DMS114 treated with DMSO at 0.1 percent for 48 hours (cell line): ENCODE measurements around the gene CEP72.

Experiments
- DNase-seq: peaks from one replicate; lab custom pipeline; 2025; ENCODE audit not compliant: unreplicated experiment; lab: John Stamatoyannopoulos, UW

The CEP72 gene

DNA sequence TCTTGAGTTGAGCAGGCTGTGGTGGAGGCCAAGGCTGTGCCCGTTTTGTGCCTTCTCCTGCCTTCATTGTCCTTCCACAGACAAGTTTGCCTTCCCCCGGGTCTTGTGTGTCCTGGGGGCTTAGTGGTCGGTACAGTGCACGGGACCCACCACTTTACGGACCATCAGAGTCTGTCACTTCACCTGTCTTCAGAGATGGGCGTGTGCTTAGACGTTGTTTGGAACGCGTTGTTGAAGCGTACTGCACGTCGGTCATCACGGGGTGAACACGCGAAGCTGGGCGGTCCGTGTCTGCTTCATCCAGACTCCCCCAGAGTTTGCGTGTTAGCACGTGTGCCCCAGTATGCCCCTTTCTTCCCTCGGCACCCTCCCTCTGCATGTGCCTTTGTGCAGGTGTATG, 24.8 kb downstream of the CEP72 start:
- DNase-seq = no peak

GRCh38 chr5:637581-638450, 25.7 kb downstream of the CEP72 start:
- no peak for DNase-seq

DNA sequence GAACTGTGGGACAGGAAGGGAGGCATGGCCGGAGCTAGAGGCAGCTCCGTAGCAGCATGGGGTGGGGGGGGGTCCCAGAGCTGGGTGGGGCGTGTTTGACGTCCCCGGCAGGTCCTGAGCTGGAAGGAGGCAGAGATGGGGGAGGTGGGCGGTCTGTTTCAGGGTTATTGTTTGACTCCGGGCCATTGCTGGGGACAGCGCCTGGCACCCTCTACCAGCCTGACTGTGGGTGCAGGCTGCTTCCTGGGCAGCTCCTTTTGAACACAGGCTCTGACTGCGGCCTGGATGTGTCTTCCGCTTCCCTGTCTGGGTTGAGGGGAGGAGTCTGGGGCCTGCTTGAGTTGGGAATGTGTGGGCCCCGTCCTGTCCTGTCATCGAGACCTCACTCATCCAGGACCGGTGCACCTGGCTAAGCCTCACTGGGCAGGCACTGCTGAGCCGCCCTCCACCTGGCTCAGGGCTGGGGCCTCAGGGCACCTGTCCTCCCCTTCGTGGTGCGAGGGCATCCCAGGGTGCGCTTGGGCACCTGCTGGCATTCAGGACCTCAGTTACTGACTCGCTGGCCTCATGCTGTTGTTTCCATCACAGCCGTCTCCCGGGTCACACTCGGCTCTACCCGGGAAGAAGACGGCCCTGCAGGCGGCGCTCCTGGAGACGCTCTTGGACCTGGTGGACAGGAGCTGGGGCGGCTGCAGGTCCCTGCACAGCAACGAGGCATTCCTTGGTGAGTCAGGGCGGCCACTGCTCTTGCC, 26.5 kb downstream of the CEP72 start:
- no peak for DNase-seq

DNA sequence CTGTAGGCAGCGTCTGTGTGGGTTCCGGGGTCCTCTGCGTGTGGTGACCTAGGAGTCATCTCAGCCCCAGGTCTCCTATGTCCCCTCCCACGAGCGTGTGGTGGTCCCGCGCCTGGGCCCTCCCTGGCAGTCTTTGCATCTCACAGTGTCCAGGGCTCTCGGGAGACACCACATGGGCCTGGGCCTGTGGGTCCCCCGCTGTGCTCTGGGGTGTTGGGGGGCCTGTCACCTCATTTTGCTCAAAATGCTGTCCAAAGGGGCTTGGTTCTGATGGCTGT, 27.1 kb downstream of the CEP72 start:
- no peak for DNase-seq

- no peak for DNase-seq
Measured at GRCh38 chr5:639584-640213, 27.6 kb downstream of the CEP72 start.

DNA sequence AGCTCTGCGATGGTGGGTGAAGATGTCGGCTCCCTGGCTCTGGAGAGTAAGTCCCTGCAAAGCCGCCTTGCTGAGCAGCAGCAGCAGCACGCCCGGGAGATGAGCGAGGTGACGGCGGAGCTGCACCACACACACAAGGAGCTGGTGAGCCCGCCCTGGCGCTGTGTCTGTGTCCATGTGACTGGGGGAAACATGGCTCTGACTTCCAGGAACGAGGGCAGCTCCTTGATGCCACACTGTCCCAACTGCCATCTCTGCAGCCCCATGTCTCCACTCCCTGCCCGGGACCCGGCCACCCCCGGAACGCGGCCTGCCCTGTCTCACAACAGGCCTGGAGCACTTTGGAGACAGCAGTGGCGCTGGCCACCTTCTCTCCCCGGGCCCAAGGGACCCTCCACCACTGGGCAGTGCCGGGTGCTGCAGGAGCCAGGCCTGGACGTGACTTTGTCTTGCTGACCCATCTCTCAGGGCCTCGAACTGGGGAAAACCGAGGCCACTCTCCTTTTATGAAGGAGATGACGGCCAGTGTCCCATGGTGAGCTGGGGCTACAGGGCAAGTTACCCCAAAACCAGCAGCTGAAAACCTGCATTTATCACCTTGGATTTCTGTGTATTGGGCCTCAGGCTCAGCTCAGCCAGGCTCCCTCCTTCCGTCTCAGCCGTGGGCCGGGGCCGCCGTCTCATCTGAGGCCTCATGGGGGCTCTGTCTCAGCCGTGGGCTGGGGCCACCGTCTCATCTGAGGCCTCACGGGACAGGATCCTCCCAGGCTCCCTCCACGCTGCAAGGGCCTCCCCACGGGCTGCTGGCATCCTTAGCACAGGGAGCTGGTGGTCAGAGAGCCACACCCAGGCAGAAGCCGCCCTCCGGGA, 28.6 kb downstream of the CEP72 start:
- no peak for DNase-seq

DNA sequence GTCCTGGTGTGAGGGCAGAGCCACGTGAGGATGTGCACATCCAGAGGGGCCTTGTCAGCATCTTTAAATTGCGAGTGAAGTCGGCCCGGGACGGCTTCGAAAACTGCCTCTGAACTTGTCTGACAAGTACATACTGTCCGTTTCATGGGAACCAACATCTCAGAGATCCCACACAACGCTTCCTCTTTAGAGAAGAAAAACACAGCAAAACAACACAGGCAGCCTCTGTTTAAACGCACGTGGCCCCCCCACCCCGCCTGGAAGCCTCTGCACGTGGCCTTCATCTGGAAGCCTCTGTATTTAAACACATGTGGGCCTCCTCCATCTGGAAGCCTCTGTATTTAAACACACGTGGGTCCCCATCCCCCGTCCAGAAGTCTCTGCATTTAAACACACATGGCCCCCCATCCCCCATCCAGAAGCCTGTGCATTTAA, 29.2 kb downstream of the CEP72 start:
- no peak for DNase-seq

DNA sequence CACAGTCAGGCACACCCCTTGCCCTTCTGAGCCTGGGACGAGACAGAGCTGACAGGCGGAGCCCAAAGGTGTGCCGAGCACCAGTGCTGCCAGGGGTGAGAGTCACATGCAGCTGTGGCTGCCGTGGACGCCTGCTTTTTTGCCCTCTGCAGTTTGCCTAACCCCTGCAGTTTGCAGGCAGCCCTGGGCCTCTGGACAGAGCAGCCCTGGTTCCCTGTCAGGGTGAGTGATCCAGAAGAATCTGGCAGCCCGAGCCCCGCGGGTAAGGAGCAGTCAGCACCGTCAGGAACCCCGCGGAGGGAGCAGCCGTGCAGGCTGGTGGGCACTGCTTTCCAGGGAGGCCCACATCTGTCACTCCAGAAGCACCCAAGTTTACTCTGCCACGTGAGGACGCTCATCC, 30.3 kb downstream of the CEP72 start:
- no peak for DNase-seq

GRCh38 chr5:643351-643801, 31.2 kb downstream of the CEP72 start:
- DNase-seq = no peak

GRCh38 chr5:643811-644271, 31.7 kb downstream of the CEP72 start:
- DNase-seq = no peak

DNA sequence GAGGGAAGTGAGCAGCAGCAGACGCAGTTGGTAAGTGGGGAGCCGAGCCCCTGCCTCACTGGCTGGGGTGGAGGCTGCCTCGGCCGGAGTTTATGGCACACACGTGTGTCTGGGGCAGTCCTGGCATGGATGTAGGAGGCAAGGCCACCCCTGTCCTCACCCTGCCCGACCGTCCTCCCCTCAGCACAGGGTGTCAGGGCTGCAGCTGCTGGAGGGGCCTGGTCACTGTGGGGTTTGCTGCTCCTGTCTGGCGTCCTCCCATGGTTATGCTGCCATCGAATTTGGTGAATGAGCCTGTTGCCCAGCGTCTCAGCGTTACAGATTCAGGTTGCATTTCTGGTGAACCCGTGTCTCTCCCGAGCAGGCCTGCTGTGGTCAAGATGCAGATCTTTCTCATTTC, 32.4 kb downstream of the CEP72 start:
- DNase-seq = no peak

- no peak for DNase-seq
Measured at GRCh38 chr5:644971-645370, 32.8 kb downstream of the CEP72 start.

DNA sequence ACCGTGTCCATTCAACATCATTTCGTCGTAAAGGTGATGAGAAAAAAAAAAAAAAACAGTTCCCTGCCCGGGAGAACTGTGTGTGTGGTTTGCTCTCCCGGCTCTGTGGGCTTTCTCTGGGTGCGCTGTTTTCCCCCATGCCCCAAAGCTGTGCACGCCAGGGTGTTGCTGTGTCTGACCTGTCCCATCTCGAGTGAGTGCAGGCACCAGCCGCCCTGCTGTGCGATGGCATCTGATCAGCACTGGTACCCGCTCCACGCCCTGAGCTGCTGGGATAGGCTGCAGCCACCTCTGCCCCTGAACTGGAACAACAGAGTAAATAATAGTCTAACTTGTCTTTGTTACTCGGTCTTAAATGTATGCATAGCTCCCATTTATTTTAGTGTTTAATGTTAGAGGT, 33.3 kb downstream of the CEP72 start:
- DNase-seq = no peak

GRCh38 chr5:646396-647201, 34.5 kb downstream of the CEP72 start:
- DNase-seq = no peak

- no peak for DNase-seq
Measured at GRCh38 chr5:647311-647710, 35.2 kb downstream of the CEP72 start.

DNA sequence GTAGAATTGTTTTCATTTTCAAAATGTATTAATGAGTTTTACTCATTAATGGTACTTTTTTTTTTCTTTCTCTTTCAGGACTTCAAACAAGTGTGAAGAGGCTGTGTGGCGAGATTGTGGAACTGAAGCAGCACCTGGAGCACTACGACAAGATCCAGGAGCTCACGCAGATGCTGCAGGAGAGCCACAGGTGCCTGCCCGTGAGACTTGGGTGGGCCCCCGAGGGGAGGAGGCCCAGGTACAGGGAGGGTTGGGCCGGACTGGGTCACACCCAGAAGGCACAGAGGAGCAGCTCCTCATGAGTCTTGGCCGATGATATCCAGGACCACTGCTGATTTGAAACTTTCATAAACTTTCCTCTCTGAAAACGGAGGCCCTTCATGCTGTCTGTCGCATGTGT, 35.6 kb downstream of the CEP72 start:
- no peak for DNase-seq

DNA sequence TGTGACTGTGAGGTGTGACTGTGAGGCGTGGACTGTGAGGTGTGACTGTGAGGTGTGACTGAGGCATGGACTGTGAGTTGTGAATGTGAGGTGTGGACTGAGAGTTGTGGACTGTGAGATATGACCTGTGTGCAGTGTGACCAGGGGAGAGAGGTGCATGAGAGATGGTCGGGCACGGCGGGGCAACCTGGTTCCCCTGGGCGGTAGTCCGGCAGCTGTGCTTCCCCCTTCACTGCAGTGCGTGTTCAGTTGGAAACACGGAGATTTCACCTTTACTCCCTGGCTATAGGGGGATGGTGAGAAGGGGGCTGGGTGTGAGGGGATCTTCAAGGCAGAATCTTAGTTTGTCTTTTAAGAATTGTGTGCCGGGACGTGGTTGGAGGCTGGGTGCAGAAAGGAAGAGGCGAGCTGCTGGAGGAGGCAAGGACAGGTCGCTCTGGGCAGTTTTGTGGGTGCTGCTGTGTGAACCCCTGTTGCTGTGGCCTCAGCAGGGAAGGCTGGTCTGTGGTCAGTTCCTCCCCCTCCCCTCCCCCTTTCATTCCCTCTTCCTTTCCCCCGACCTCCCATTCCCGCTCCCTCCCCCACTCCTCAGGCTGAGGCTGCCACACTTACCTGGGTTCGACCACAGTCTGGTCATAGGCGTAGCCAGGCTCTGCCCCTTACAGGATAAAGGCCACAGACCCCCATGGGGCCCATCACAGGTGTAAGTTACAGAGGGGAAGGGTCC, 39.3 kb downstream of the CEP72 start:
- DNase-seq = no peak

GRCh38 chr5:652023-652515, 39.9 kb downstream of the CEP72 start:
- no peak for DNase-seq

DNA sequence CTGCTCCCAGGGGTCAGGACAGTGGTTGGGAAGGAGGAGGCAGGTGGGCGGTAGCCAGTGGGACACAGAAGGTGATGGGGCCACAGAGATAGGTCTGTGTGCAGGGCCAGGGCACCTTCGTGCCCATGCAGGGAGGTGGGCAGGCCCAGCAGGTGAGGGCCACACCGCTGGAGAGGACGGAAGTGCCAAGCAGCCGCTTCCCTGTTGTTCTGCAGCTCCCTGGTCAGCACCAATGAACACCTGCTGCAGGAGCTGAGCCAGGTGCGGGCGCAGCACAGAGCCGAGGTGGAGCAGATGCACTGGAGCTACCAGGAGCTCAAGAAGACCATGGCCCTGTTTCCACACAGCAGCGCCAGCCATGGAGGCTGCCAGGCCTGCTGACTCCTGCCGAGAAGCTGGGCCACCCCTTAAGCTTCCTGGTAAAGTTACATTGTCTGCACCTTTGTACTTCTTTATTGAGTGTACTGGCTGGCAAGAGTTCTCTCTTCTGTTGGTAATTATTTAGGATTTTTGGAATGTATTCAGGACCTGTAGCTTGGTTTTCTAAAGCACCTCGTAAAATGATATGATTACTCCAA, 40.7 kb downstream of the CEP72 start:
- no peak for DNase-seq
